CD14-positive monocyte (primary cell): Measurements from ENCODE around the gene PDE1C. TPM values are rescaled to one million over a fixed set of nuclear protein-coding genes. Genes with fewer than 3 reads are reported as not detected.

Experiments used
- DNase-seq, 3 donors: peaks; one replicate each; pipeline ENCODE4 v3.0.0-alpha.2; 2011 to 2022
- H2AFZ ChIP-seq: 2 replicates; pipeline ENCODE4 v1.6.0; 2012; ENCODE audit warnings: mild to moderate bottlenecking, low read depth, low read length, inconsistent platforms; ENCODE audit not compliant: insufficient read depth, poor library complexity, severe bottlenecking
- H3K27ac ChIP-seq, 2 donors: 1 replicate in 1 of 2; 2 replicates in 1 of 2; pipeline ENCODE4 v1.5.1; 2012 to 2013; ENCODE audit warnings: low read length in 2 of 2, control low read depth in 1 of 2, inconsistent platforms in 1 of 2, low read depth in 1 of 2, mild to moderate bottlenecking in 1 of 2
- H3K27me3 ChIP-seq, 2 donors: one replicate each; pipeline versions ENCODE4 v1.6.0 to v1.6.1; 2011 to 2013; ENCODE audit warnings: low read length in 2 of 2; ENCODE audit not compliant: control insufficient read depth in 2 of 2, insufficient read depth in 2 of 2
- H3K36me3 ChIP-seq, 2 donors: replicated peaks in 1 of 2; 1 replicate in 1 of 2; 2 replicates in 1 of 2; pipeline versions ENCODE4 v1.5.1 to v1.6.1; 2012 to 2013; ENCODE audit warnings: low read length in 2 of 2, control low read depth in 1 of 2, inconsistent platforms in 1 of 2, mild to moderate bottlenecking in 1 of 2; ENCODE audit not compliant: insufficient read depth in 2 of 2, control insufficient read depth in 1 of 2
- H3K4me1 ChIP-seq, 2 donors: 1 replicate in 1 of 2; 2 replicates in 1 of 2; pipeline versions ENCODE4 v1.5.1 to v1.6.1; 2012 to 2013; ENCODE audit warnings: low read length in 2 of 2, control low read depth in 1 of 2, inconsistent platforms in 1 of 2, mild to moderate bottlenecking in 1 of 2, moderate library complexity in 1 of 2; ENCODE audit not compliant: insufficient read depth in 2 of 2, control insufficient read depth in 1 of 2
- H3K4me2 ChIP-seq: replicated peaks from 2 replicates; pipeline ENCODE3; 2012; ENCODE audit warnings: low read length, moderate library complexity, mild to moderate bottlenecking; ENCODE audit not compliant: poor library complexity, severe bottlenecking; ENCODE audit errors: extremely low read depth
- H3K4me3 ChIP-seq, 3 experiments: fragments of 200-600 bp in 1 of 3; sonication (generic) in 1 of 3; replicated peaks in 1 of 3; 1 replicate in 2 of 3; 2 replicates in 1 of 3; pipeline ENCODE4 v1.5.1; 2011 to 2013; ENCODE audit warnings: low read length in 3 of 3, mild to moderate bottlenecking in 3 of 3, control low read depth in 2 of 3, low read depth in 2 of 3, inconsistent platforms in 1 of 3, moderate library complexity in 1 of 3
- H3K79me2 ChIP-seq: 2 replicates; pipeline ENCODE4 v1.6.0; 2012; ENCODE audit warnings: mild to moderate bottlenecking, control low read depth, inconsistent platforms, low read length, moderate library complexity; ENCODE audit not compliant: insufficient read depth
- H3K9ac ChIP-seq: 2 replicates; pipeline ENCODE4 v1.6.0; 2017; ENCODE audit warnings: low read length, mild to moderate bottlenecking; ENCODE audit not compliant: insufficient read depth, poor library complexity, severe bottlenecking
- H3K9me3 ChIP-seq, 2 donors: replicated peaks in 1 of 2; 1 replicate in 1 of 2; 2 replicates in 1 of 2; pipeline versions ENCODE4 v1.5.1 to v1.6.1; 2012 to 2013; ENCODE audit warnings: low read length in 2 of 2, control low read depth in 1 of 2; ENCODE audit not compliant: control insufficient read depth in 1 of 2, insufficient read depth in 1 of 2
- H4K20me1 ChIP-seq: 2 replicates; pipeline ENCODE4 v1.6.0; 2012; ENCODE audit warnings: mild to moderate bottlenecking, low read length, control low read depth, moderate library complexity; ENCODE audit not compliant: insufficient read depth
- H3K27ac Mint-ChIP-seq, 7 donors: one replicate each; pipeline ENCODE4 v1.8.0; 2020; ENCODE audit warnings: mild to moderate bottlenecking in 7 of 7, mixed read lengths in 7 of 7, moderate library complexity in 6 of 7, inconsistent platforms in 2 of 7
- H3K27me3 Mint-ChIP-seq, 3 donors: one replicate each; pipeline ENCODE4 v1.8.0; 2021 to 2022; ENCODE audit warnings: low read depth in 3 of 3, mild to moderate bottlenecking in 3 of 3, mixed read lengths in 3 of 3, moderate library complexity in 3 of 3, inconsistent platforms in 1 of 3
- H3K36me3 Mint-ChIP-seq, 2 donors: one replicate each; pipeline ENCODE4 v1.8.0; 2020; ENCODE audit warnings: mixed read lengths in 2 of 2, inconsistent platforms in 1 of 2, mild to moderate bottlenecking in 1 of 2
- H3K4me1 Mint-ChIP-seq: one replicate; pipeline ENCODE4 v1.8.0; 2020; ENCODE audit warnings: mild to moderate bottlenecking, mixed read lengths
- H3K4me3 Mint-ChIP-seq, 2 donors: one replicate each; pipeline ENCODE4 v1.8.0; 2020; ENCODE audit warnings: mild to moderate bottlenecking in 2 of 2, mixed read lengths in 2 of 2, moderate library complexity in 1 of 2
- H3K9me3 Mint-ChIP-seq, 7 donors: one replicate each; pipeline ENCODE4 v1.8.0; 2020 to 2022; ENCODE audit warnings: mixed read lengths in 7 of 7, mild to moderate bottlenecking in 6 of 7, moderate library complexity in 6 of 7, inconsistent platforms in 2 of 7
- CTCF ChIP-seq: fragments of 200-600 bp; IDR thresholded peaks from one replicate; pipeline ENCODE4 v1.8.0; 2022; ENCODE audit warnings: antibody characterized with exemption, mild to moderate bottlenecking
- WGBS: methylation state at CpG from one replicate; pipeline ENCODE4 v1.1.5; 2013; ENCODE audit warnings: missing lambda C conversion rate; ENCODE audit not compliant: insufficient coverage; 5-methylcytosine and 5-hydroxymethylcytosine counted together
- intact Hi-C, 2 donors: fragments of 100-400 bp; cut with micrococcal nuclease; formaldehyde crosslinking; loops; one replicate each; pipeline versions ENCODE4 v1.15.0 to v1.15.1; 2023
- polyA plus RNA-seq, 3 donors: library from polyadenylated mRNA; depleted of rRNA in 1 of 3; unstranded in 2 of 3; stranded (reverse) in 1 of 3; fragments of 300-500 nt in 2 of 3; fragments of >200 nt in 1 of 3; fragmentation: Illumina TruSeq in 2 of 3; gene quantifications; 1 replicate in 2 of 3; 2 replicates in 1 of 3; pipeline ENCODE4 v1.2.3, GENCODE V29; 2012 to 2021

PDE1C gene
- polyA plus RNA-seq, 3 donors: not detected

- Mint-ChIP-seq H3K9me3 (peaks cover 0 to 16% (median 0%) of the 10 kb centered on the region in 7 donors), H3K4me3 (no peak overlapping the region), H3K4me1 (no peaks in the 10 kb centered on the region), H3K36me3 (no peaks in the 10 kb centered on the region), H3K27me3 (peaks cover 33 to 44% (median 40%) of the 10 kb centered on the region in 3 donors), H3K27ac (no peak overlapping the region)
- no peaks in the 10 kb centered on the region for H4K20me1 ChIP-seq
- no peak for DNase-seq
- no peaks in the 10 kb centered on the region for H3K4me1 ChIP-seq
- no peak overlapping the region for H3K9ac ChIP-seq
- H3K36me3 ChIP-seq: no peaks in the 10 kb centered on the region
- H3K4me3 ChIP-seq: no peak overlapping the region
- TF ChIP-seq CTCF: no peak
- intact Hi-C loops: no loop called here
- H3K27ac ChIP-seq: no peak overlapping the region
- 91% methylated on average over 1 of the region's 1 CpG for WGBS
- peaks cover 35 to 44% of the 10 kb centered on the region in 2 donors for H3K27me3 ChIP-seq
- H3K79me2 ChIP-seq: no peaks in the 10 kb centered on the region
- peaks cover 0 to 15% of the 10 kb centered on the region in 2 donors for H3K9me3 ChIP-seq
- no peak overlapping the region for H3K4me2 ChIP-seq
- H2AFZ ChIP-seq: no peak overlapping the region
Measured at GRCh38 chr7:32073533-32073932, 3.3 kb upstream of the PDE1C start.

- Histone ChIP-seq H3K9ac (no peak overlapping the region), H3K4me3 (no peak overlapping the region), H3K27me3 (peaks cover 40 to 52% of the 10 kb centered on the region in 2 donors), H3K4me1 (no peaks in the 10 kb centered on the region), H3K36me3 (no peaks in the 10 kb centered on the region), H3K79me2 (no peaks in the 10 kb centered on the region), H2AFZ (no peak overlapping the region), H3K4me2 (no peak overlapping the region), H3K27ac (no peak overlapping the region), H4K20me1 (no peaks in the 10 kb centered on the region), H3K9me3 (peaks cover 0 to 15% of the 10 kb centered on the region in 2 donors)
- TF ChIP-seq CTCF: no peak
- Mint-ChIP-seq H3K9me3 (peaks cover 0 to 14% (median 0%) of the 10 kb centered on the region in 7 donors), H3K4me3 (peak overlapping the region in 1 of 2 donors; percentile 7), H3K4me1 (no peaks in the 10 kb centered on the region), H3K36me3 (no peaks in the 10 kb centered on the region), H3K27me3 (peaks cover 33 to 47% (median 39%) of the 10 kb centered on the region in 3 donors), H3K27ac (no peak overlapping the region)
- DNase-seq: no peak
- intact Hi-C loops: no loop called here
- no CpG with 5 or more reads among the region's 2 CpGs for WGBS
Measured at GRCh38 chr7:32072397-32072796, 2.2 kb upstream of the PDE1C start.
